A673 (cell line): ENCODE results near the gene PLCXD3. TPM values are rescaled to one million over a fixed set of nuclear protein-coding genes. Genes with fewer than 3 reads are reported as not detected.

Source experiments
- BruUV-seq: library from RNA; stranded (reverse); fragments of 400-500 nt; replicated peaks from 2 replicates; lab custom pipeline; 2021; lab: Mats Ljungman, UMichigan
- CTCF ChIA-PET: fragments of 300-600 bp; sonication (Branson Sonifier 250); formaldehyde crosslinking; loops from one replicate; lab custom pipeline; 2022; ENCODE audit warnings: antibody characterized with exemption; lab: Charles Lee
- POLR2A ChIA-PET: fragments of 300-600 bp; sonication (Branson Sonifier 250); formaldehyde crosslinking; loops from one replicate; lab custom pipeline; 2022; ENCODE audit warnings: antibody characterized with exemption; ENCODE audit not compliant: low non-redundant PET; lab: Charles Lee
- DNase-seq: peaks from one replicate; pipeline ENCODE4 v3.0.0-alpha.2; 2015; ENCODE audit warnings: low spot score
- H3K27ac ChIP-seq: fragments of 200-600 bp; sonication (generic); 2 replicates; pipeline ENCODE4 v1.5.1; 2016; ENCODE audit warnings: mixed run types, low read depth, mild to moderate bottlenecking, mixed read lengths, antibody characterized with exemption, low read length; ENCODE audit not compliant: poor library complexity, severe bottlenecking
- H3K27me3 ChIP-seq: fragments of 200-600 bp; sonication (generic); replicated peaks from 2 replicates; pipeline ENCODE4 v1.6.1; 2017; ENCODE audit warnings: mixed run types, low read depth, mild to moderate bottlenecking, mixed read lengths, antibody characterized with exemption, low read length; ENCODE audit not compliant: insufficient read depth, poor library complexity
- H3K36me3 ChIP-seq: fragments of 200-600 bp; sonication (generic); 2 replicates; pipeline ENCODE4 v1.6.1; 2016; ENCODE audit warnings: mixed run types, mild to moderate bottlenecking, mixed read lengths, antibody characterized with exemption, low read length; ENCODE audit not compliant: insufficient read depth, poor library complexity, severe bottlenecking
- H3K4me1 ChIP-seq: fragments of 200-600 bp; sonication (generic); 2 replicates; pipeline ENCODE4 v1.6.1; 2017; ENCODE audit warnings: mixed run types, mild to moderate bottlenecking, mixed read lengths, antibody characterized with exemption, low read length; ENCODE audit not compliant: insufficient read depth, poor library complexity, severe bottlenecking
- H3K4me3 ChIP-seq: fragments of 200-600 bp; sonication (generic); 2 replicates; pipeline ENCODE4 v1.5.1; 2016; ENCODE audit warnings: low read depth, mixed run types, mild to moderate bottlenecking, mixed read lengths, low read length; ENCODE audit not compliant: poor library complexity, severe bottlenecking
- H3K9me3 ChIP-seq: fragments of 200-600 bp; sonication (generic); 2 replicates; pipeline ENCODE4 v1.6.1; 2016; ENCODE audit warnings: mixed run types, low read depth, mild to moderate bottlenecking, mixed read lengths, antibody characterized with exemption, low read length; ENCODE audit not compliant: poor library complexity, severe bottlenecking
- EZH2 ChIP-seq: fragments of 200-600 bp; sonication (generic); IDR thresholded peaks from 2 replicates; pipeline ENCODE4 v1.6.1; 2017; ENCODE audit warnings: borderline replicate concordance, low read depth, mild to moderate bottlenecking, mixed read lengths, antibody characterized with exemption, low read length; ENCODE audit not compliant: poor library complexity, severe bottlenecking
- intact Hi-C: fragments of 100-400 bp; cut with micrococcal nuclease; formaldehyde crosslinking; loops from one replicate; pipeline ENCODE4 v1.10.0; 2022; ENCODE audit not compliant: unreplicated experiment
- total RNA-seq: library from RNA; stranded (reverse); gene quantifications from 2 replicates; pipeline ENCODE4 v1.2.3, GENCODE V29; 2021
- TF ChIP-seq, protein P1 (sequence below): fragments of 300-800, 200-600 bp; sonication (generic); conservative IDR thresholded peaks from 2 replicates; pipeline ENCODE4 v1.5.1; 2017; ENCODE audit warnings: low read depth, mild to moderate bottlenecking, antibody characterized with exemption, low read length, moderate library complexity, mixed read lengths

PLCXD3 gene
- total RNA-seq, 1 experiment from 2014 or later, result 1.3 TPM

DNA sequence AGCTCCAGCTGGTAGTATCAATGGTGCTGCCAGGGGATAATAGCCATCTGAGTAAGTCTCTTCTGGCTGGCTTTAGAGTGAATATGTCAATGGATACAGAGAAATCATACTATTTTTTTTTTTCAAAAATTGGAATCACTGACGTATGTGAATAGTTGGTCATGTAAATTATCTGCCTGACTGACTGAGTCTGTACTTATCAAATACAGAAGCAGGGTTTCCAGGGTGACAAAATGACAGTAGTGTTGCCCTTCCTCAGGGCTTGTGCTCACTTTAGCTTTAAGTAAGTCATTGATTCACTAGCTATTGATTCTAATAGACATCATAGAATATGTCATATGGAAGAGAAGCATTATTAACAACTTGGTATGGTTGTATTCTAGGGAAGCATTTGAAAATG is 171.1 kb downstream of the PLCXD3 start:
- intact Hi-C loops, result loop anchor here (5.0 kb wide), 1 partner anchor 67 kb away; no protein-coding TSS in a partner anchor
- Histone ChIP-seq H3K9me3 (no peaks in the 10 kb centered on the region), H3K4me3 (no peak overlapping the region), H3K36me3 (no peaks in the 10 kb centered on the region), H3K27ac (no peak overlapping the region), H3K27me3 (no peaks in the 10 kb centered on the region), H3K4me1 (peaks cover 21% of the 10 kb centered on the region)
- DNase-seq, result no peak
- TF ChIP-seq EZH2, result no peak
- TF ChIP-seq, protein P1, sequence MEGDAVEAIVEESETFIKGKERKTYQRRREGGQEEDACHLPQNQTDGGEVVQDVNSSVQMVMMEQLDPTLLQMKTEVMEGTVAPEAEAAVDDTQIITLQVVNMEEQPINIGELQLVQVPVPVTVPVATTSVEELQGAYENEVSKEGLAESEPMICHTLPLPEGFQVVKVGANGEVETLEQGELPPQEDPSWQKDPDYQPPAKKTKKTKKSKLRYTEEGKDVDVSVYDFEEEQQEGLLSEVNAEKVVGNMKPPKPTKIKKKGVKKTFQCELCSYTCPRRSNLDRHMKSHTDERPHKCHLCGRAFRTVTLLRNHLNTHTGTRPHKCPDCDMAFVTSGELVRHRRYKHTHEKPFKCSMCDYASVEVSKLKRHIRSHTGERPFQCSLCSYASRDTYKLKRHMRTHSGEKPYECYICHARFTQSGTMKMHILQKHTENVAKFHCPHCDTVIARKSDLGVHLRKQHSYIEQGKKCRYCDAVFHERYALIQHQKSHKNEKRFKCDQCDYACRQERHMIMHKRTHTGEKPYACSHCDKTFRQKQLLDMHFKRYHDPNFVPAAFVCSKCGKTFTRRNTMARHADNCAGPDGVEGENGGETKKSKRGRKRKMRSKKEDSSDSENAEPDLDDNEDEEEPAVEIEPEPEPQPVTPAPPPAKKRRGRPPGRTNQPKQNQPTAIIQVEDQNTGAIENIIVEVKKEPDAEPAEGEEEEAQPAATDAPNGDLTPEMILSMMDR, result no peak
- POLR2A ChIA-PET, result no interaction called here
- no TSS peak for BruUV-seq
- CTCF ChIA-PET, result interaction anchor here (1.2 kb wide), 1 partner anchor 435 kb away, joined by 3 read pairs; no protein-coding TSS in a partner anchor

DNA sequence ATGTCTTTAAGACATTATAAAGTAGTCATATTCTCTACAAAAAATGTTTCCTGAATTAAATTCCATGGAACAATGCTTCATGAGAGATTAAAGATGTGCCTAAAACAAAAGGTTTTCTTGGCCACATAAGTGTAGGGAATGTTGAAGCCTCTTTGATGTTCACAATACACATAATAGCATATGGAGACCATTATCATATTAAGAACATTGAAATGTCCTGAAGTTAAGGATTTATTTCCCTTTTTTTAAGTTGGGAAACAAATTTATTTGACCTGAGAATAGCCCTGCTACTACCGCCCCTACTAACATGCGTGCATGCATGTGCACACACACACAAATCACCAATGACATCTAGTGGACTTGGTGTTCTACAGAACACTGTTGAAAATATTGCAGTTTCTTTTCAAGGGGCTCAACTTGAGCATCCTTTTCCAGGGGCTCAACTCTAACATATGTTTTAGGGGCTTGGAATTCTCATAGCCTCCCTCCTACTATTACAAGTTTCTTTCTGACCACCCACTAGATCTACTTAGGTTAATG is 172.2 kb downstream of the PLCXD3 start:
- Histone ChIP-seq H3K4me1 (peaks cover 31% of the 10 kb centered on the region), H3K4me3 (no peak overlapping the region), H3K27ac (no peak overlapping the region), H3K36me3 (no peaks in the 10 kb centered on the region), H3K27me3 (no peaks in the 10 kb centered on the region), H3K9me3 (no peaks in the 10 kb centered on the region)
- DNase-seq, result no peak
- BruUV-seq, result no TSS peak
- TF ChIP-seq EZH2, result no peak
- TF ChIP-seq, protein P1, result peak; percentile 34
- intact Hi-C loops, result loop anchor here (5.0 kb wide), 1 partner anchor 66 kb away; no protein-coding TSS in a partner anchor
- POLR2A ChIA-PET, result no interaction called here
- CTCF ChIA-PET, result interaction anchor here (1.2 kb wide), 1 partner anchor 434 kb away, joined by 3 read pairs; no protein-coding TSS in a partner anchor

DNA sequence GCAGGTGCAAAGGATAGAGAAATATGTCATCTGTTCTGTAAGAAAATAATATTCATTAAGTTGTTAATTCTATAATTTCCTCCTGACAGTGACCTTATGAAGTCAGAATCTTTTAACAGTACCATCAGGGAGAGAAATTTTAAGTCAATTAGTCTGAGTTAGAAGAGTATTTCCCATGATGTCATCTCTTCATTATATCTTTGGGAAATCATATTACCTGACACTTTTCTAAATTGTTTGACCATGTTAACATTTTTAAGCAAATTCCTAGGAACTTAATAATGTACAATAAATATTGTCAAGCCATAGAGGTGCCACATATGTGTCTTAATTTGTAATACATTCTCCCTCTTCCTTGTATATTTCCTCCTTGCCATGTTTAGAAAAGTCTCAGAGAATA is 172.7 kb downstream of the PLCXD3 start:
- no peak for DNase-seq
- no peak overlapping the region for H3K4me3 ChIP-seq
- peaks cover 32% of the 10 kb centered on the region for H3K4me1 ChIP-seq
- POLR2A ChIA-PET, result no interaction called here
- intact Hi-C loops, result loop anchor here (5.0 kb wide), 1 partner anchor 65 kb away; no protein-coding TSS in a partner anchor
- CTCF ChIA-PET, result no interaction called here
- H3K27me3 ChIP-seq, result no peaks in the 10 kb centered on the region
- TF ChIP-seq EZH2, result no peak
- no TSS peak for BruUV-seq
- H3K27ac ChIP-seq, result no peak overlapping the region
- H3K9me3 ChIP-seq, result no peaks in the 10 kb centered on the region
- H3K36me3 ChIP-seq, result no peaks in the 10 kb centered on the region
